DOHH2 (cell line): Measurements from ENCODE around the gene PDE4D.

ENCODE experiments used
- EZH2phosphoT487 ChIP-seq: fragments of 200-600 bp; sonication (generic); IDR thresholded peaks from 2 replicates; pipeline ENCODE4 v1.6.1; 2017; ENCODE audit warnings: borderline replicate concordance, mild to moderate bottlenecking, antibody characterized with exemption, low read length, moderate library complexity, mixed read lengths
- TF ChIP-seq, protein P1 (sequence below): fragments of 200-600 bp; sonication (generic); IDR thresholded peaks from one replicate; pipeline ENCODE4 v1.5.1; 2014; ENCODE audit warnings: antibody characterized with exemption, mild to moderate bottlenecking, low read depth, low read length; ENCODE audit not compliant: poor library complexity, severe bottlenecking

DNA sequence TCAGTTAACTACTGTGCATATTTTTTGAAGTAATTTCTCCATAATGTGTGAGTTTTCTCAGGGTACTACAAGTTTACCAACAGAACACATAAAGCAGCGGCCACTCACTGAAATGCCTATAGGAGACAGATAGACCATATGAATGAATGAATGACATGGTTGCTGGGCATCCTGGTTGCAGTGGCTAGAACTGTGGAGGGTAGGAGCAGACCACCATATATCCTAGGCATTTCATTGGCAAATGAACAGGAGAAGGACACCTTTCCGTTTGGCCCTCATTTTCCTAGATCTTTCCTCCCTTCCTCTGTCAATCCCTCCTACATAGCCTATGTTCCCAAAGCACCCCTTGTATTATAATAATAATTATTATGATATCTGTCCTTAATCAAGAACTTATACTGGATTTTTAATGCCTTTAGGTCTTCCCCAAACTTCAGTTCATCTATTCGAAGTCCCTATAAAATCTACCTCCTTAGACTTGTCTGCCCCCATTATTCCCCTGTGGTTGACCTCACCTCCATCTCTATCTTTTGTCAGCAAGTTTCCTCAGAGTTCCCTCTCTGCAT lies 838.5 kb downstream of the PDE4D start:
- TF ChIP-seq, protein P1, sequence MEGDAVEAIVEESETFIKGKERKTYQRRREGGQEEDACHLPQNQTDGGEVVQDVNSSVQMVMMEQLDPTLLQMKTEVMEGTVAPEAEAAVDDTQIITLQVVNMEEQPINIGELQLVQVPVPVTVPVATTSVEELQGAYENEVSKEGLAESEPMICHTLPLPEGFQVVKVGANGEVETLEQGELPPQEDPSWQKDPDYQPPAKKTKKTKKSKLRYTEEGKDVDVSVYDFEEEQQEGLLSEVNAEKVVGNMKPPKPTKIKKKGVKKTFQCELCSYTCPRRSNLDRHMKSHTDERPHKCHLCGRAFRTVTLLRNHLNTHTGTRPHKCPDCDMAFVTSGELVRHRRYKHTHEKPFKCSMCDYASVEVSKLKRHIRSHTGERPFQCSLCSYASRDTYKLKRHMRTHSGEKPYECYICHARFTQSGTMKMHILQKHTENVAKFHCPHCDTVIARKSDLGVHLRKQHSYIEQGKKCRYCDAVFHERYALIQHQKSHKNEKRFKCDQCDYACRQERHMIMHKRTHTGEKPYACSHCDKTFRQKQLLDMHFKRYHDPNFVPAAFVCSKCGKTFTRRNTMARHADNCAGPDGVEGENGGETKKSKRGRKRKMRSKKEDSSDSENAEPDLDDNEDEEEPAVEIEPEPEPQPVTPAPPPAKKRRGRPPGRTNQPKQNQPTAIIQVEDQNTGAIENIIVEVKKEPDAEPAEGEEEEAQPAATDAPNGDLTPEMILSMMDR, result no peak
- TF ChIP-seq EZH2phosphoT487, result no peak
